GM08714 (cell line): ENCODE results near the gene PGBD4.
A peak's percentile ranks its signal among the peaks of the same experiment; 100 is the strongest.

Experiments used
- H3K4me3 ChIP-seq: fragments of 200-500 bp; sonication (Bioruptor generic); 2 replicates; pipeline ENCODE4 v1.5.1; 2014; ENCODE audit warnings: mild to moderate bottlenecking, low read length, inconsistent platforms
- ZNF274 ChIP-seq: IDR thresholded peaks from 2 replicates; pipeline ENCODE4 v1.6.1; 2012; ENCODE audit warnings: mild to moderate bottlenecking, low read depth, low read length

The PGBD4 gene

DNA sequence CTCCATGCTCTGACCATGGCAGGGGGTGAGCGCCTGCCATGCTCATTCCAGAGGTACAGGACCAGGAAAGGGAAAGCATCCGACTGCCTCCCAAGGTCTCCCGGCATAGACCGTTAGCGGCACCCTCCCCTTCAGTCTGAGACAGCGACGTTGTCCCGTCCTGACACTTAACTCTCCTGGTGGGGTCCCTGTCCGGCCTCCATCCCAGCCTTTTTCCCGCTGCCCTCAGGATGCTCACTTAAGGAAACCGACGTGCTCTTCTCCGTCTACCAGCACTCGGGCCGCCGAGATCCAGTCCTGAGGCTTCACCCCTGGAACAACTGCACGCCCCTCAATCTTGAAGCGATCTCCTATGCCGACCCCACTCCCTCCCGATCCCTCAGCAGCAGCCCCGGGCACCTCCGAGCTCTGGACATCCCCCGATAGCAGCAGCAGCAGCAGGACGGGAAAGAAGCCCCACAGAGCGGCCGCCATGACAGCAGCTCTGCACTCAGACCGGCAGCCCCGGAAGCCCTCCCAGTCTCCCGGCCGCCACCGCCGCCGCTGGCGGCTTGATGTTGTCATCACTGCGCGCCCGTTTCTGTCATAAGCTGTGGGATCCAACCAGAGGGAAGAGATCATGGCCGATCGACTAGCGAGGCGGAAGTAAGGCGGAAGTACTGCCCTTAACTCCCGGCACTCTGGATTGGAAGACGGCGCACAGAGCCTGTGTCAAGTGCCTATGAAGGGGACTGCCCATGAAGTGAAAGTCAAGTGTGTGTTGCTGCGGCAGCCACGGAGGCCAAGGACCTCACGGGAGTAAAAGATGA, at the start of gene PGBD4, which contains the start of gene EMC7:
TSS of gene PGBD4 (plus strand) at position 718 of the 809 bp plus-strand sequence. CDS start 449 bp downstream, outside the sequence.
TSS of gene EMC7 (minus strand) at position 497 of the 809 bp plus-strand sequence. CDS start at position 474, 23 bp downstream.
- no peak for TF ChIP-seq ZNF274
- peak within 1 kb of the TSS; percentile 89 for H3K4me3 ChIP-seq

DNA sequence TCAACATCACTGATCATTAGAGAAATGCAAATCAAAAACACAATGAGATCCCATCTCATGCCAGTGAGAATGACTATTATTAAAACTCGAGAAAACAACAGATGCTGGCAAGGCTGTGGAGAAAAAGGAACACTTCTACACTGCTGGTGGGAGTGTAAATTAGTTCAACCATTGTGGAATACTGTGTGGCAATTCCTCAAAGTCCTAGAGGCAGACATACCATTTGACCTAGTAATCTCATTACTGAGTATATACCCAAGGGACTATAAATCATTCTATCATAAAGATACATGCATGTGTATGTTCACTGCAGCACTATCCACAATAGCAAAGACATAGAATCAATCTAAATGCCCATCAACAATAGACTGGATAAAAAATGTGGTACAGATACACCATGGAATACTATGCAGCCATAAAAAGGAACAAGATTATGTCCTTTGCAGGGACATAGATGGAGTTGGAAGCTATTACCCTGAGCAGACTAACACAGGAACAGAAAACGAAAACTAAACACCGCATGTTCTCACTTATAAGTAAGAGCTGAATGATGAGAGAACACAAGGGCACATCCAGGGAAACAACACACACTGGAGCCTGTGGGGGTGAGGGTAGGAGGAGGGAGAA, 47.7 kb upstream of the PGBD4 start:
- TF ChIP-seq ZNF274, result no peak

DNA sequence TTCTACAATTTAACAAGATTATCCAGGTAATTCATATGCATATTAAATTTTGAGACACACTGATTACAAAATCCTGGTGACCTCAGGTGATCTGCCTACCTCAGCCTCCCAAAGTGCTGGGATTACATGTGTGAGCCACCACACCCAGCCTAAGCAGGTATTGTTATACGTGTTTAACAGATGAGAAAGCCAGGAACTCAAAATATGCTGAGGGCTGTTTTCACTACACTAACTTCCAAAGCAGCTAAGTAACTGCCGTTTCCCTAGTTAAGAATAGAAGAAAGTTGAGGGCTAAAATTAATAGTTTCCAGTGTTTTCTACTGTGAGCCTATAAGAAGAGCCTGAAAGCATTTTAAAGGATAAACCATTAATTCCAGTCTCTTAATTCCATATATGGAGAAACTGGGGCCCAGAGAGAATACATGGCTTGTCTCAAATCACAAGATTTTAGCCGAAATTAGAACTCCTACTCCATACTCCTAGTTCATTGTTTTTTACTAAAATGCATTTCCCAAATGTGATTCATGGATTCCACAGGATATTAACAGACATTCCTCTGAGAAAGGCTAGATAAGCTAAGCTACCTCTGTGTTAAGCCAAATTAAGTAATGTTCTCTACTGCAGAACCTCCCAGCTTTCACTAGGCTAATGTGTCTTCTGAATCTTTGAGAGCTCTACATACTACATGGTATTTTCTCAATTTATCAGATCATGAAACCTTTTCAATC, 45.9 kb upstream of the PGBD4 start:
- H3K4me3 ChIP-seq, result no peak overlapping the region
- no peak for TF ChIP-seq ZNF274

More for the DNA sequence above, 47.7 kb upstream of the PGBD4 start:
- H3K4me3 ChIP-seq, result no peak overlapping the region

DNA sequence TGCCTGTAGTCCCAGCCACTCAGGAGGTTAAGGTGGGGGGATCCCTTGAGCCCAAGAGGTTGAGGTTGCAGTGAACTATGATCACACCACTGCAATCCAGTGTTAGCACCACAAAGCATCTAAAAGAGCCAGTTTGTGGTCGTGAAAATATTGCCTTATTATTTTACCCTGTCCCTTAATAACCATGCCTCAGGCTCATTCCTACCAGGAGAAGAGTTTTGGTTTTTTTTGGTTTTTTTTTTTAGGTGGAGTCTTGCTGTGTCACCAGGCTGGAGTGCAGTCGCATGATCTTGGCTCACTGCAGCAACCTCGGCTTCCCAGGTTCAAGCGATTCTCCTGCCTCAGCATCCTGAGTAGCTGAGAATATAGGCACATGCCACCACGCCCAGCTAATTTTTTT, 45.0 kb upstream of the PGBD4 start:
- TF ChIP-seq ZNF274, result no peak
- H3K4me3 ChIP-seq, result no peak overlapping the region

DNA sequence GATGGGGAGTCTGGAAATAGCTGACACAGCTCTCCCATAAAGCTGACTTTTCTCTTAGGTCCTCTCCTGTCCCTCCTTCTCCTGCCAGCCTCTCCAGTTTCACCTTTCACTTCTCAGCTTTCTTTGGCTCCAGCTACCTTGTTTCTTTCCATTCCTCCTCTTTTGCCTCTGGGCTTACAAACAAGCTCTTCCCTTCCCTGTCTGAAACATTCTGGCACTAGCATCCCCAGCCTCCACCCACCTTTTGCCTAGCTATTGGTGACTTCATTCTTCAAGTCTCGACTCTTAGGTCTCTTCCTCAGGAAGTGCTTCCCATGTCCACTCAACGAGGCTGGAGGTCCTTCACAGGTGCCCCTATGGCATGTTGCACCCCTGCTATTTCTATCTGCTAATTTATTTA, 42.4 kb upstream of the PGBD4 start:
- no peak overlapping the region for H3K4me3 ChIP-seq

DNA sequence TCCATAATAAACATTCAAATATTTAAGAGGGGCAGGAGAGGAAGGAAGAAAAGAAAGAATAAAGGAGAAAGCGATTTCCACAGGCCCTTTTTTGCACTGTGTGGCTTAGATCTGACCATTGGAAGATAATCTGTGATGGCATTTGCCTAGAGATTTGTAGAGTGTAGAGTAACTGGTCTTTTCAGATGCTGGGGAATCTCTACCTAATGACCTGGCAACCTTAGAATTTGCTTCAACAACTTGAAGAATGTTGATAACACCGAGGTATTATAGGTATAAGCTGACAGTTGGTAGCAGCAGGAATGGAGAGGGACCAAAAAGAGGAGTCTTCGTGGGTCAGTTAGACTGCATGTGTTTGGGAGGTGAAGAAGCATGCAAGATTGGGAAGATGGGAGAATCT, 41.9 kb upstream of the PGBD4 start:
- no peak for TF ChIP-seq ZNF274
- no peak overlapping the region for H3K4me3 ChIP-seq

More for the DNA sequence above, 42.4 kb upstream of the PGBD4 start:
- no peak for TF ChIP-seq ZNF274

DNA sequence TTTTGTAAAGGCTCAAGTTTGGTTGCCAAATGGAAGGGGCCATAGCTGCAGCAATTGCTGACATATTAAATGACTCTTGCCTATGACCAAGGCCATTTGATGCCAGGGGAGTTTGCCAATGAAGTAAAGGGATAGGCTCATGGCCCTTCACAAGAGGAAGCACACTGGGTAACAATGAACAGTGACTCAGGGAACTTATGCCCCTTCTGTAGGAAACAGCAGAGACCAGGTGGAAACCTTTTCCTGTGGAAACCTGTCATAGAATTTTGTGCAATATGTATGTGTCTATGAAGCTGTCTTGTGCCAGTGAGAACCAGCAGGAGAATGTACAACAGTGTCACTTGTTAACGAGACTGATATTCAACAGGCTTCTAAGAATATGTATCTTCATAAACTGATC, 37.4 kb upstream of the PGBD4 start:
- no peak for TF ChIP-seq ZNF274
- H3K4me3 ChIP-seq, result no peak overlapping the region

DNA sequence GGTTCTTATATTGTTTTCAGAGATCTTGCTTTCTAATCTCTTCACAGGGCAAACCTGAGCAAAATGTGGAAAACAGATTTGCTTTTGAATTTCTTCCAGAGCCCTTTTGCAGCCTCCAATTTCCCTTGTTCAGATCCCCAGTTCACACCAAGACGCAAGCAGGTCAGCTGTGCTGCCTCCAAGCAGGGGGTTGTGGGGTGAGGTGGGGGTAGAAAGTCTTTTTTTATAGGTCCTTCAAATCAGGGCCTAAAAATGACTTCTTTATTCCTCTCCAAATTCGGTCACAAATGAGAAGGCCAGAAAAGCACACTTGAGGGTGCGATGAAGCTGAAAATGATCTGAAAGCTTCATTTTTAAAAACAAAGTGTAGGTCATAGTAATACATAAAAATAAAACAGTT, 36.6 kb upstream of the PGBD4 start:
- H3K4me3 ChIP-seq, result no peak overlapping the region
- no peak for TF ChIP-seq ZNF274

DNA sequence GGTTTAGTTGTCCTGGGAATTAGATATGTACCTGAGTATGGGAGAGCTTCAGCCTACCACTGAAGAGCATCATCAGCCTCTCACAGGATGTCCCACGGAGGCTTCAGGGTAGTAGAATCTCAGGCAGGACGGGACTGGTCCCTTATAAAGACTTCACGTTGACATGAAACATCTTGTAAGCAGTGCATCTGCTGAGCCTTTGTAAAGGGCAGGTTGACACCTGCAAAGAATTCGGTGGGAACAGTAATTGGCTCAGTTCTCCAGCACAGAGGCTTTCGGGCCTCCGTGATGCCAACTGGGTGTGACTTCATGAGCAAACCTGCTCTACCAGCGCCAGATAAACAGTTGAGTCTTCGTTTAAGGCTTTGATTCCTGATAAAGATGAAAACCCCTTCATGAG, 35.9 kb upstream of the PGBD4 start:
- TF ChIP-seq ZNF274, result no peak

DNA sequence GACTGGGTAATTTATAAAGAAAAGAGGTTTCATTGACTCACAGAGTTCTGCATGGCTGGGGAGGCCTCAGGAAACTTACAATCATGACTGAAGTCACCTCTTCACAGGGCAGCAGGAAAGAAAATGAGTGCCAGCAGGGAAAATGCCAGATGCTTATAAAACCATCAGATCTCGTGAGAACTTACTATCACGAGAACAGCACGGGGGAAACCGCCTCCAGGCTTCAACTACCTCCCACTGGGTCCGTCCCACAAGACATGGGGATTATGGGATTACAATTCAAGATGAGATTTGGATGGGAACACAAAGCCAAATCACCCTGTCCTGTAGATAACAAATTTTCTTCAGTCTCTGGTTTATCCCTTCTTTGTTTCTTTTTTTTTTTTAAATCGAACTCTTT, 31.9 kb upstream of the PGBD4 start:
- no peak overlapping the region for H3K4me3 ChIP-seq
- TF ChIP-seq ZNF274, result no peak

More for the DNA sequence above, 35.9 kb upstream of the PGBD4 start:
- H3K4me3 ChIP-seq, result no peak overlapping the region

DNA sequence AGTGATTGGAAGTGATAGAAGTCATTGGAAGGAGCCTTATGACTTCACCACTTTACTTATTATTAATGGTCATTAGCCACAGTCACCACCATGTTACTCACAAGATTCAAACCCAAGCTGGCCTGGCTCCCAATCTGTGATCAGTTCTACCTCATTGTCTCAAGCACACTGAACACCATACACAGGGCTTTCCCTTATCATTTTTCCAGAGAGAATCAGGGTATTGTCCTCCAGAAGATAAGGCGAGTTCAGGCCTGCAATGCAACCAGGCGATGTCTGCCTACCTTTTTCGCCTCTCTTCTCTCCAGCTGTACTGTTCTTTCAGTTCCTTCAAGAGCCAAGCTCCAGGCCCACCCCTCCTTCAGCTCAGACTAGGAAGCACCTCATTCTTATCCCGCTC, 25.1 kb upstream of the PGBD4 start:
- TF ChIP-seq ZNF274, result no peak
- H3K4me3 ChIP-seq, result no peak overlapping the region

DNA sequence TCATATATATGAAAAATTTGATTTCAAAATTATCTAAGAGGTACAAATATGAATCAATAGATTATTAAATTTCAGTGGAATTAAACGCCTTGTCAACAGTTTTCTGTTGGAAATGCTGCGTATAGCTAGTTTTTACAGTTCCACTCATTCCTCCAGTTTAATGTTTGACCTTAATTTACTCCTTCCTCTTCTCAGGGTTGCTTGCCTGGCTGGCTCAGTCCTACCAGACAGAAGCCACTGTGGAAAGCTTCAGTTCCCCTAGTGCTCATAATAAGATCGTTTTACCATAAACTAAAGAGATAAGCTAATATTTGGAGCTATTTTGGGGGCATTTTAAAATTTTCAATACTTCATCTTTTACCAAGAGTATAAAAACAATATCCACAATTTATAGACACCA, 23.0 kb upstream of the PGBD4 start:
- no peak overlapping the region for H3K4me3 ChIP-seq
- TF ChIP-seq ZNF274, result no peak

DNA sequence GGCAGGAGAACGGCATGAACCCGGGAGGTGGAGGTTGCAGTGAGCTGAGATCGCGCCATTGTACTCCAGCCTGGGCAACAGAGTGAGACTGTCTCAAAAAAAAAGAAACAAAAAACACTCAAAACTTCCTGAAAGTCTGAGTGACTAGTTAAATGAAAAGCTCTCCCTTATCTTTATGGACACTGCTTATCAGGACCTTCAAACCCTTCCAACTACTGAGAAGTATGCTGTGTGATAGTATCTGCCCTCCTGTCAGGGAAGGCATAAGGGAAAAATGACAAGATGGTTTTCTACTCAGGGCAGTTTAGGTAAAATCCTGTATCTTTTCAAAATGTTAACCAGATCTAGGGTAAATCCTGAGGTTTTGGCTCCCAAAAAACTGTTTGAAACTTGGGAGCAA, 22.0 kb upstream of the PGBD4 start:
- TF ChIP-seq ZNF274, result no peak
- no peak overlapping the region for H3K4me3 ChIP-seq

DNA sequence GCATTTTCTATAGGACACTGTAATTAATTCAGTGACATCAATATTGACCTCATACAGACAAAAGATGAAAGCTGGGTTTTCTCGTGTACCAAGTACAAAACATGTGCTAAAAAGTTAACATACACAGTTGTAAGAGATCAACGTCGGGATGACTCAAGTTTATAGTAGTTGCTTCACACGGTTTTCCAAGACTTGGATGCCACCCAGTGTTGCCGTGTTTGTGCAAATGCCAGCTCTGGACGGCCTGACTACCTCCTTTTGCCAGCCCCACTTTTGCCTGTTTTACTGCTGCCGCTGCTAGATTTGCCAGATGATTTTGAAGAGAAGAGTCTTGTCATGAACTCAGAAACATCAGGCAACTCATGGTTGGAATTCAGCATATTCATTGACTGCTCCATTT, 17.8 kb upstream of the PGBD4 start:
- H3K4me3 ChIP-seq, result no peak overlapping the region
- TF ChIP-seq ZNF274, result no peak
